T-helper 17 cell (primary cell): ENCODE data around the gene KDM4B. TPM values are rescaled to one million over a fixed set of nuclear protein-coding genes. Genes with fewer than 3 reads are reported as not detected.
A peak's percentile ranks its signal among the peaks of the same experiment; 100 is the strongest.

Source experiments
- ATAC-seq: fragments of 150-1000 bp; cut with Tn5 transposase; 2 replicates; pipeline ENCODE4 v1.10.0; 2021; ENCODE audit warnings: mild to moderate bottlenecking, moderate library complexity
- DNase-seq, 3 donors: peaks; one replicate each; pipeline versions ENCODE4 v3.0.0 to v3.0.0-alpha.2; 2020 to 2021
- H3K9me3 ChIP-seq: one replicate; pipeline ENCODE4 v1.7.0; 2013; ENCODE audit warnings: low read length, mild to moderate bottlenecking; ENCODE audit not compliant: control insufficient read depth, poor library complexity, severe bottlenecking
- H3K27ac Mint-ChIP-seq: one replicate; pipeline ENCODE4 v1.8.0; 2022; ENCODE audit warnings: mild to moderate bottlenecking, moderate library complexity, mixed read lengths
- H3K27me3 Mint-ChIP-seq: one replicate; pipeline ENCODE4 v1.8.0; 2022; ENCODE audit warnings: mixed read lengths
- H3K36me3 Mint-ChIP-seq: one replicate; pipeline ENCODE4 v1.8.0; 2022; ENCODE audit warnings: low read depth, mixed read lengths
- H3K4me1 Mint-ChIP-seq: one replicate; pipeline ENCODE4 v1.8.0; 2022; ENCODE audit warnings: mild to moderate bottlenecking, mixed read lengths
- H3K4me3 Mint-ChIP-seq: one replicate; pipeline ENCODE4 v1.8.0; 2022; ENCODE audit warnings: mild to moderate bottlenecking, moderate library complexity, mixed read lengths
- total RNA-seq, 4 donors: library from RNA in 2 of 4; stranded (reverse) in 2 of 4; gene quantifications; one replicate each; pipeline ENCODE4 v1.2.3 and lab custom pipeline; 2022 to 2026

The KDM4B gene
- total RNA-seq, 2 donors from 2014 or later = 37.6 to 42.2 TPM

DNA sequence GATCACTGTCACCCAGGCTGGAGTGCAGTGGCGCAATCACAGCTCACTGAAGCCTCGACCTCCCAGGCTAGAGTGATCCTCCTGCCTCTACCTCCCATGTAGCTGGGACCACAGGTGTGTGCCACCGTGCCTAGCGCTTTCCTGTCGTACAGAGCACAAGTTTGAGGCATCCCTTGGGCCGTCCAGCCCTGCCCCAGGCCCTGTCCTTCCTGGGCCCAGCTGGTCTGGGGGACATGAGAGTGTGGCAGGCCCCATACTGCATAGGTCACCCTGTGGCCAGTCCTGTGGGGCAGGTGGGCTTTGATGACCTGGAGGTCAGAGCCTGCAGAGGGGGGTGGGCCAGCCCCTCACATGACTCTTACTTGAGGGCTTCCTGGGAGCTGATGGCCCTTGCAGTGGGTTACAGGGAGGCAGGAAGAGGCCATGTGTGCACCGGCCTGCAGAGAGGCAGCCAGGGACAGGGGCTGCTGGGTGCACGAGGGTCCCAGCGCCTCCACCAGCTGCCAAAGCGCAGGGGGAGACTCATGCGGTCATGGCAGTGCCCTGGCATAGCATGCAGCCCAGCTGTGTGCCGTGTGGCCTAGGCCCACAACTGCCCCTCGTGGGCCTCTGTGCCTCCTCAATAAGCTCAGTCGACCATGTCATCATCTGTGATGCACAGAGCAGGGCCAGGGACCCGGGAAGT lies 61.4 kb downstream of the KDM4B start:
- no peaks in the 10 kb centered on the region for H3K27me3 Mint-ChIP-seq
- H3K4me1 Mint-ChIP-seq = peaks cover 13% of the 10 kb centered on the region
- no peak for DNase-seq
- H3K4me3 Mint-ChIP-seq = no peak overlapping the region
- no peaks in the 10 kb centered on the region for H3K9me3 ChIP-seq
- ATAC-seq = no peak
- H3K27ac Mint-ChIP-seq = peak overlapping the region; percentile 27
- peaks cover 5% of the 10 kb centered on the region for H3K36me3 Mint-ChIP-seq

DNA sequence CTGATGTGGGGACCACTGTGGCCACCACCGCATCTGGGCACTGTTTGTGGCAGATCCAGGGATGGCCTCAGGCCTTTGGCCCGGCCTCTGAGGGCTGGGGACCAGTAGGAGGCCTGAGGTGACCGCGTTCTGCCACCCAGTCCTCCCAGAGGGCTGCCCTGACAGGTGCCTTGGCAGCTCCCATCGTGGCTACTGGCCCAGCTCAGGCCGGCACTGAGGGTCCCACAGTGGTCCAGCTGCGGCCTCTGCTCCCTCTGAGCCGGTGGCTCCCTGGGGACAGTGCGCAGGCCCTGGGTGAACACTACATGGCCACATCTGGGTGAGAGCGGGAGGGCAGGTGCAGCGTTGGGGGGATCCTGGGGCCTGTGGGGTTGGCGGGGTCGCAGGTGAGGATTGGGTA lies 61.9 kb downstream of the KDM4B start:
- ATAC-seq (peak; percentile 14), DNase-seq (no peak)
- Mint-ChIP-seq H3K27me3 (no peaks in the 10 kb centered on the region), H3K27ac (peak overlapping the region; percentile 27), H3K36me3 (peaks cover 5% of the 10 kb centered on the region), H3K4me1 (peaks cover 13% of the 10 kb centered on the region), H3K4me3 (no peak overlapping the region)
- H3K9me3 ChIP-seq = no peaks in the 10 kb centered on the region

DNA sequence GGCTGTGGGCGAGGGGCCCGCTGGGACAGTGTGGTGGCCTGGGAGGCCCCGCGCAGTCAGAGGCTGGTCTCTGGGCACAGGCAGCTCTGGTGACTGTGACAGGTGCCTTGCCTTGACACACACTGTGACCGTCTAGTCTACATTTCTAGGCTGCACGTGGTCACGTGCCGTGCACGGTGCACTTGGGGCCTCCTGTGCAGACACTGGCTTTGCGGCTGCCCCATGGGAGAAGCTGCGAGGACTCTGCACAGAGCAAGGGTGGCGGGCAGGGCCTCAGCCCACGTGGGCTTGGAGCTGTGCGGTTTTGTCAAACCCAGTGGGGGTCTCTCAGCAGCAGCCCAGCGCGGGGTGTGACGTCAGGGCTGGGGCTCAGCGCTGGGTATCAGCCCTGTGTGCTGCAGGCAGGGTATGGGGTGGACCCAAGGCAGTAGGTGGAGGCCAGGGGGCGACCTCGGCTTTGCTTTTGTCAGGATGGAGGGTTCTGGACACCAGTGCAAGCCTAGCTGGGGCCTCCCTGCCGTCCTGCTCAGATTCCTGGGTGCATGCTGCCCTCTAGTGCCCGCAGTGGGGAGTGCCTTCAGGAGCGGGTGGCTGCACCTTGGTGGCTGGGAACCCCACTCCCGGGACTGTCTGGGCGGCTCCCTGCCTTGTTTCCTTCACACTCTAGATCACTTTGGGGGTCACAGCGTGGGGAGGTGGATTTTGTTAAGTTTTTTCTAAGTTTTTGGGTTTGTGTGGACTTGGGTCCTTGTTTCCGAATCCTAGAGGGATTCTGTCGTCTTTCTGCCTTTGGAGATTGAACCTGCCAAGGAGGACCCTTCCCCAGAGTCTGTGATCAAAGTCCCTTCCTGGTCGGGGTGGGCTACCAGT lies 62.6 kb downstream of the KDM4B start:
- Mint-ChIP-seq H3K4me3 (no peak overlapping the region), H3K36me3 (peaks cover 5% of the 10 kb centered on the region), H3K27me3 (no peaks in the 10 kb centered on the region), H3K27ac (peak overlapping the region; percentile 27), H3K4me1 (peaks cover 13% of the 10 kb centered on the region)
- DNase-seq (peak; percentile 56 to 83 (median 62)), ATAC-seq (peak; percentile 87)
- no peaks in the 10 kb centered on the region for H3K9me3 ChIP-seq

DNA sequence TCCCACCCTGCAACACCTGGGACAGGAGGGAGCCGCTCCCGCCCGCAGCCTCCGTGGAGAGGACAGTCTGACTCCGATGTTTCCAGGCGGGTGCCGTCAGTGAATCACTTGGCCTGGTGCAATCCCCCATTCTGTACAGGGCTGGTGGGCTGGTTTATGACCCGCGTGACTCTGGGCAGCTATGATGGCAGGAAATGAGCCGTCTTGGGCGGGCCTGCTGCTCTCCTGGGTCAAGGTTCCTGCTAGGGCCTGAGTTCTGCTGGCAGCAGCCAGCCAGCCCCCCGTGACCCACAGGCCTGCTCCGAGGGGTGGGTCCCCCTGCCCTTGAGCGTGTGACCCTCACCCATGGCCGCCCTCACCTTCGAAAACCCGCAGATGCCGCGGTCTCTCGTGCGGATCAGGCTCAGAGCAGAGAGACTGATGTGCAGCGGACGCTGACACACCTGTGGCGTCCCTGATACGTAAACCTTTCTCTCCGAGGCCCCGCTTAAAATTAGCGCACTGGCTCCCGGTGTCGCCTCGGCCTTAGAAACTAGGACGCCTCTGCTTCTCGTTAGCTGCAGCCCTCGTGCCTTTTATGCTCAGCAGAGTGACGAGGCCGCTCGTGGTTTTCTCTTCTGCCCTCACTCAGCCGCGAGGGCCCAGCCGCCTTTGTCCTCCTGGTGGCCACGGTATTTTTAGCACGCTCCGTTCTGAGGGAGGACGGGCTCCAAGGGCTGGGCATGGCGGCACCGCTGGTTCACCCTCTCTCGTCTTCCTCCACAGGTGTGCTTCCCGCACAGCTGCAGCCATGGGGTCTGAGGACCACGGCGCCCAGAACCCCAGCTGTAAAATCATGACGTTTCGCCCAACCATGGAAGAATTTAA lies 63.4 kb downstream of the KDM4B start:
- ATAC-seq (no peak), DNase-seq (no peak)
- no peaks in the 10 kb centered on the region for H3K9me3 ChIP-seq
- peaks cover 5% of the 10 kb centered on the region for H3K36me3 Mint-ChIP-seq
- H3K27ac Mint-ChIP-seq = no peak overlapping the region
- H3K27me3 Mint-ChIP-seq = no peaks in the 10 kb centered on the region
- H3K4me1 Mint-ChIP-seq = peaks cover 13% of the 10 kb centered on the region
- no peak overlapping the region for H3K4me3 Mint-ChIP-seq

DNA sequence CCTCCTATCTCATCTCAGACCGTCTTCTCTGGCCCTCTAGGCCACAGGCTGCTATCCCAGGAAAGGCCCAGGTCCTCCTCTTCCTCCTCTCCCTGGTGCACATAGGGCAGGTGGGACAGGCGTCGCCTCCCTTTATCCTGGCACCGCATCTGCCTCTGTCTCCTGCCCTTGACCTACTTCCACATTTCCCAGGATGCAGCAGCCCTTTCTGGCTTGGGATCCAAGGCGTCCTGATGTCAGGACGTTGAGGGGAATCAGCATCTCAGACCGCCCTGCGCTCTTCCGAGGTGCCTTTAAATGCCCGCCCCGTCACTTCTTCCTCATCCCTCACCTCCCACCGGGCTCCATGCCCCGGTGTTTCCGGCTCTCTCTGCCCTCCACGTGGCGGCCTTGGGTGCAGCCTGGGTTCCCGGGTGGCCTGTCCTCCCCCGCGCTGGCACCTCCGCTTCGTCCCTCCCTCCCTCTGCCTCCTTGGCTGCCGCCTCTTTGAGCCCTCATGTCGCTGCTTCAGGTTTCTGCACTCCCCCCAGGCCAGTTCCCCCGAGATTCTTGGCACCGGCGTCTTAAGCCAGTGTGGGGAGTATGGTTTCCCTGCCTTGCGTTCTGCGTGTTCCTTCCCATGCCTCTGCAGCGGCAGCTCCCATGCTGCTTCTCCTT lies 66.3 kb downstream of the KDM4B start:
- no peak for DNase-seq
- peak overlapping the region; percentile 45 for H3K27ac Mint-ChIP-seq
- H3K9me3 ChIP-seq = no peaks in the 10 kb centered on the region
- no peak for ATAC-seq
- no peak overlapping the region for H3K4me3 Mint-ChIP-seq
- no peaks in the 10 kb centered on the region for H3K27me3 Mint-ChIP-seq
- H3K36me3 Mint-ChIP-seq = peaks cover 5% of the 10 kb centered on the region
- H3K4me1 Mint-ChIP-seq = peaks cover 6% of the 10 kb centered on the region

DNA sequence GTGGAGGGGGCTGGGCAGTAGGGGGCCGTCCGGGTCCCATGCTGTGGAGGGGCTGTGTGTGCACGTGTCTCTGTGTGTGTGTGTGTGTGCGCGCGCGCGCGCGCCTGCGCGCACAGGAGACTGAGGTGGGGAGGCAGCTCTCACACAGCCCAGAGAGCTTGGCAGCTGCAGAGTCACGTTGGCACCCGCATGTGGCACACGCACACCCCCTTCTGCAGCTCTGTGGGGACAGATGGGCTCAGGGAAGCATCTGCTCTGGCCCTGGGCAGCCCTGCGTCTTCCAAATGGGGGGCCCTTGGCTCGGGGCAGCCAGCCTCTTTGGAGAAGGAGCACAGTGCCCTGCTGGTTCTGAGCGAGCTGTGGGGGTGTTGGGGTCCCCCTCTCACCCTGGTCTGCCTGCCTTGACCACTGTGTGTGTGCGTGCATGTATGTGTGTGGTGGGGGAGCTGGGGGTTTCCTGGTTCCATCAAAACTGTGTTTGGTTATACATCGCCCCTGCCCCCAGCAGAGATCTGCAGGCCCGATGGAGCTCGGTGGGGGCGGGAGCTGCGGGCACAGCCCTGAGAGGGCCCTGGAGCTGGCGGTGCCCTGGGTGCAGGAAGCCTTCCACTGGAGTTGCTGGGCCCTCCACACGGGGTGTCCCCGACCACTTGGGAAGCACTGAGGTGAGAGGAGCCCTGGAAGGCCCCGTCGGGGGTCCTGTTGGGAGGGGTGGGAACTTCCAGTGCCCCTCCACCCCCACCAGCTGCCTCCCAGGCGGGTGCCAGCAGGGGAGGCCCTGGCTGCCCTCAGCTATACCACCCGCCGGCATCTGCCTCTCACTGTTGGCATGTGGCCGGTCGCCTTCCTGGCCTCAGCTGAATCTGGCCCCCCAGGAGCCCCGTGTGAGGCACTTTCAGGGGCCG lies 67.1 kb downstream of the KDM4B start:
- no peak for DNase-seq
- Mint-ChIP-seq H3K4me3 (no peak overlapping the region), H3K36me3 (peaks cover 5% of the 10 kb centered on the region), H3K4me1 (peaks cover 4% of the 10 kb centered on the region), H3K27me3 (no peaks in the 10 kb centered on the region), H3K27ac (no peak overlapping the region)
- H3K9me3 ChIP-seq = no peaks in the 10 kb centered on the region
- no peak for ATAC-seq

DNA sequence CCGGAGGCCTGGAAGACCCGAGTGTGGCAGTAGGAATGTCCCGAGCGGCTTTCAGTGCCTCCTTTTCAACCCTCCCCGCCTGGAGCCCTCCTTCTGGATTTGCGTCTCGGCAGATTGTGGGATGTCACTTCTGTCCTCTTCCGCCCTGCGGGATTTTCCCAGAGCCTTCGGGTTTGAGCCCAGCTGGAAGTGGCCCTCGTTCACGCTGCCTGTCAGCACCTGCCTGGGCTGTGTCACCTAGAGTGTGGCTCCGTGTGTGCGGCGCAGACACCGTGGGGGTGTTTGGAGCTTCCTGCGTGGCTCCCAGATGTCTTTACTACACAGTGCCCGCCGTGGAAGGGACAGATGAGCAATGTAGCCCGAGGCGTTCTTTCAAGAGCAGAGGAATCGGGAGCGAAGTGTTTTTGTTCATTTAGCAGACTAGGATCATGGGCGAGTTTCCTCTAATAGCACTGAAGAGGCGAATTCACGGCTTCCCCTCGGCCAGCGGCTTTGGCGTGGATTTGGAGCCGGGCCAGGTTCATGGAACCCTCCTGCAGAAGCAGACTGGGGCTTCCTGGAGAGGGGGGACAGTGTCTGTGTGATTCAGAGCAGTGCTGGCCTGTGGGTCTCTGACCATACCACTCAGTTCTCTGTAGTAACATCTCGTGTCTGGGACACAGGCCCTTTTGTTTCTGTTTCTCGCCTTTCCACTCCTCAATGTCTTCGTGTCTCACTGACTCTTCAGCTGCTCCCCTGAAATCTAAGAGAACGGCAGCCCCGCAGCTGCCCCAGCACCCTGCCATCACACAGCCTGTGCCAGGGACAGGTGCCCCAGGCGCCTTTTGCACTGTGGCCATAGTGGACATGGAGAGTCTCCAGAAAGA lies 68.0 kb downstream of the KDM4B start:
- H3K27me3 Mint-ChIP-seq = no peaks in the 10 kb centered on the region
- H3K4me1 Mint-ChIP-seq = peaks cover 4% of the 10 kb centered on the region
- no peak overlapping the region for H3K27ac Mint-ChIP-seq
- ATAC-seq = no peak
- H3K36me3 Mint-ChIP-seq = peaks cover 5% of the 10 kb centered on the region
- DNase-seq = no peak
- H3K9me3 ChIP-seq = no peaks in the 10 kb centered on the region
- H3K4me3 Mint-ChIP-seq = no peak overlapping the region

DNA sequence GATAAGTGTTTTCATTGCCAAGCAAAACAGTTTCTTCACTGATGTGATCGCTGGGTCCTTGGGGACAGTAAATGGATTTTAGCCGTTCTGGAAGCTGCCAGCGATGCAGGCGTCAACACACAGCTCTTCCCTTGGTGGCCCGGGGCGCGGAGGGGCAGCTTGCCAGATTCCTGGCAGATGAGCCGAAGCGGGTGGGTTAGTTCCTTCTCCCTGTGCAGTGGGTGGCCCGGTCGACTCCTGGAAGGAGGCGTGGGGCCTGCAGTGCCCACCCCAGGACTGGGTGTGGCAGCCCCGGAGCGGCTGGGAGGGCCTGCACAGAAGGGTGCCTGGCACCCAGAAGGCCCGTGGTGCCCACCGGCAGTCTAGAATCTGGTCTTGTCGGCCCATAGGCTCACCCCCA lies 69.0 kb downstream of the KDM4B start:
- Mint-ChIP-seq H3K36me3 (peaks cover 5% of the 10 kb centered on the region), H3K4me3 (no peak overlapping the region), H3K4me1 (peaks cover 4% of the 10 kb centered on the region), H3K27ac (no peak overlapping the region), H3K27me3 (no peaks in the 10 kb centered on the region)
- ATAC-seq (no peak), DNase-seq (no peak)
- H3K9me3 ChIP-seq = no peaks in the 10 kb centered on the region

DNA sequence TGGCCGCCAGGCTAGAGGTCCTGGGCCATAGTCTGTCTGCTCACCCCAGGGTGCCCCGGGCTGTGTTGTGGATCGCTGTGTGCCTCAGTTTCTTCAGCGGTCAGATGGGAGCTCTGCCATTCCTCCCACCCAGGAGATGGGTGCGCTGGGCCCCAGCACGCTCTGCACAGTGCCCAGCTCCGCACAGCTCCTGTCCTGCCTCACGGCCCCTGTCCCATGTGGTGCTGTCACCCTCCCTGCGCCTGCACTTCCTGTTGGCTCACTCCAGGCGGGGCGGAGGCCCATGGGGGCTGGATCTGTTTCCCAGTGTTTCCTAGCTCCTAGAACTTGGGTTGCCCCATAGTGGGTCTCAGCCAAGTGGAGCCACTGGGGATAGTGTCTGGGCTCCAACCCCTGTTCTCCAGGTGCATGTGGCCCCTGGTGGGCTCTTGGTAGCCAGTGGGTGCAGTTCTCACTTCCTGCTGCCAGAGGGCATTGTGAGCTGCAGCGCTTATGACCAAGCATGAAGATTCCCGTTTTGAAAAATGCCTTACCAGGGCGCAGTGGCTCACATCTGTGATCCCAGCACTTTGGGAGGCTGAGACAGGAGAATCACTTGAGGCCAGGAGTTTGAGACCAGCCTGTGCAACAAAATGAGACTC lies 69.8 kb downstream of the KDM4B start:
- ATAC-seq = no peak
- H3K9me3 ChIP-seq = no peaks in the 10 kb centered on the region
- Mint-ChIP-seq H3K4me3 (no peak overlapping the region), H3K27ac (no peak overlapping the region), H3K36me3 (peaks cover 3% of the 10 kb centered on the region), H3K4me1 (peaks cover 4% of the 10 kb centered on the region), H3K27me3 (no peaks in the 10 kb centered on the region)
- no peak for DNase-seq

DNA sequence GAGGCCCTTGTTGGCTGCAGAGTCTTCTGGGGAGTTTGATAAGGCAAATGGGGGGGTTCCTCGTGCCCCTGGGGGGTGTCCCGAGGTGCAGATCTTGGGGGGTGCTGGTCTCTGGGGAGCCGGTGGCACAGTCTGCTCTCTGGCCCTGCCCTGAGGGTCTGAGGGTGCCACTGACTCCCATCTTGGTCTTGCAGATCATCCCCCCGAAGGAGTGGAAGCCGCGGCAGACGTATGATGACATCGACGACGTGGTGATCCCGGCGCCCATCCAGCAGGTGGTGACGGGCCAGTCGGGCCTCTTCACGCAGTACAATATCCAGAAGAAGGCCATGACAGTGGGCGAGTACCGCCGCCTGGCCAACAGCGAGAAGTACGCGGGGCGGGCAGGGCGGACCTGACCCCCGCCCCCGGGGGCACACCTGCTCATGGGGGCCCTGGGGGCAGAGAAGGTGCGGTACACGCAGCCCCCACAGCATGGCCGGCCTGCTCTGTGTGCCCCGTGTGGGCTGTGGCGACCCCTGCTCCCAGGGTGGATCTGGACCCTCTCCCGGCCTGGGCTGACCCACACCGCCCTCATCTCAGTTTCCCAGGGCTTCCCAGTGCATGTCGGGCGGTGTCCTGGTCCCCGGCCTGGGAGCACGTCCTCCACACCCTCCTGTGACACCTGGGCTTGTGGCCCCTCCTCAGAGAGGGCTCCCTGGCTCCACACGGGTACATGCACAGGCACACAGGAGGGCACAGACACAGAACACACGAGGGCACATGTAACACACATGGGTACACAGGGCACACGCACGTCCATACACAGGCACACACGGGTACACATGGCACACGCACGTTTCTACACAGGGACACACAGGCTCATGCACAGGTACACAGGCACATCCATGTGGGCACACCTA lies 71.0 kb downstream of the KDM4B start:
- H3K4me1 Mint-ChIP-seq = peaks cover 3% of the 10 kb centered on the region
- H3K9me3 ChIP-seq = no peaks in the 10 kb centered on the region
- no peak for DNase-seq
- no peak for ATAC-seq
- peaks cover 2% of the 10 kb centered on the region for H3K36me3 Mint-ChIP-seq
- no peak overlapping the region for H3K27ac Mint-ChIP-seq
- H3K27me3 Mint-ChIP-seq = no peaks in the 10 kb centered on the region
- no peak overlapping the region for H3K4me3 Mint-ChIP-seq
